Posterior cingulate gyrus (tissue), 11 donors: Measurements from ENCODE around the gene TTC4.

ENCODE experiments used
- DNase-seq, 10 donors: peaks; one replicate each; pipeline versions ENCODE4 v3.0.0 to v3.0.0-alpha.2; 2020 to 2021; ENCODE audit warnings: mixed read lengths in 3 of 10
- intact Hi-C: fragments of 100-400 bp; cut with DNase I; formaldehyde crosslinking; loops from one replicate; pipeline ENCODE4 v1.15.1; 2023

TTC4 gene

GRCh38 chr1:54701996-54702395 lies 13.7 kb upstream of the TTC4 start:
- DNase-seq = no peak
- intact Hi-C loops = no loop called here

DNA sequence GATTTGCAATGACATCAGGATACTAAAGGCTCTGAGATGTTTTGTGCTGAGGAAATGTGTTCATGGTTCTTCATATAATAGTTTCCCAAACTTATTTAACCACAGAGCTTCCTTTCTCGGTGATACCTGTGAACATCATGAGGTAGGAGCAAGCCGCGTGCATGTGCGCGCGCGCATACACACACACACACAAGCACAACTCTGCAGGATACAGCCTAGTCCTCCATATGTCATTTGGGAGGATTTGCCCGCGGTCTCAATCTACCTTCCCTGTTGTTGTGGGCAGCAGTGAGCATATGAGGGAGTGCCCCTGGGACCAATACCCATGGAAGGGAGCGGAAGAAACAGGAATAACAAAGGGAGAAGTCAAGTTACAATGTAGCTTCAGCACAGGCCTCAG lies 12.2 kb upstream of the TTC4 start:
- intact Hi-C loops = no loop called here
- no peak for DNase-seq

DNA sequence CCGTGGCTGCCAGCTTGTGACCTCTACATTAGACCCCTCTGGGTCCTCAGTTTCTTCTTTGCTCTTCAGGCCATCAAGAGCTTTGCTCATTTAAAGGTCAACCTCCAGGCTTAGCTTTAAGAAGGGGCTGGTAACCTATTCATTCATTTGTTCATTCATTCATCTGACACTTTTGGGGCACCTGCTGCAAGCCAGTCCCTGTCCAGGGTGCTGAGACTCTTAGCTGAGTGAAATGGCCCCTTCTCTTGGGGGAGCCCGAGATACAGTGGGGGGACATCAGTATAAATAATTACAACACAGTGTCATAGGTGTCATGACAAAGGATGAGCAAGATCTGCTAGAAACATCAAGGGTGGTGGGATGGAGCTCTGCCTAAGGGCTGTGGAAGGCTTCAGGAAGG lies 10.5 kb upstream of the TTC4 start:
- intact Hi-C loops = no loop called here
- no peak for DNase-seq

DNA sequence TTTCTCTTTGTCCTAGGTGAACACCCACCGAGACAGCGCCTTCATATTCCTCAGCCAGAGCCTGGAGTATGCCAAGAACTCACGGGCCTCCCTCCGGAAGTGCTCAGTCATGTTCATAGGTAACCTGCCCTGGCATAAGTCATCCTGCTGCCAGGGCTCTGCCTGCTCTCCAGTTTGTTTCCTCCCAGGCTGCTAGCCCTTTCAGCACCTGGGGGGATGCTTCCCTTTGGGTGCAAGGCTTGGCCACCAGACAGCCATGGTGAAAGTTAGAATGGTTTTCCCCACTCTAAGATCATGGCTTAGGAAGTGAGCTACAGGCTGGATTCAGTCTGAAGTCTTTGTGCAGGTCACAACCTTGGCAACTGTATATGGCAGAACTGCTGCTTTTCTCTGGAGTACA lies 9.2 kb upstream of the TTC4 start:
- no peak for DNase-seq

DNA sequence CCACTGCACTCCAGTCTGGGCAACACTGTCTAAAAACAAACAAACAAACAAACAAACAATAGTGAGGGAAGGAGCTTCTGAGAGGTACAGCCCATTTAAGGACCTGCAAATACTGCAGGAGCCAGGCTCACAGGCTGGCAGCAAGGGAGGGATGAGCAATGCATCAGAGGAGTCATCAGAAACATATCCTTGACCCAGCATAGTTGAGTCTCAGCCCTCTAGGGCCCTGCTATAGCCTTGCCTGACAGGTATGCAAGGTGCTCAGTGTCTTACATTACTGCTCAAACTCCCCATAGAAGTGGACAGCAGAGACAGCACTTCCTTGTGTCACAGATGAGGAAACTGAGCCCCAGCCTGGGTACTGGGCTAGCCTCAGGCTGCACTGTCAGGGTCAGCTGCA lies 7.3 kb upstream of the TTC4 start:
- no peak for DNase-seq
- intact Hi-C loops = no loop called here

More for the DNA sequence above, 9.2 kb upstream of the TTC4 start:
- intact Hi-C loops = no loop called here

- no peak for DNase-seq
- intact Hi-C loops = no loop called here
Observed at GRCh38 chr1:54709547-54710292, 5.9 kb upstream of the TTC4 start.

- no peak for DNase-seq
- intact Hi-C loops = no loop called here
Observed at GRCh38 chr1:54710434-54710833, 5.2 kb upstream of the TTC4 start.

DNA sequence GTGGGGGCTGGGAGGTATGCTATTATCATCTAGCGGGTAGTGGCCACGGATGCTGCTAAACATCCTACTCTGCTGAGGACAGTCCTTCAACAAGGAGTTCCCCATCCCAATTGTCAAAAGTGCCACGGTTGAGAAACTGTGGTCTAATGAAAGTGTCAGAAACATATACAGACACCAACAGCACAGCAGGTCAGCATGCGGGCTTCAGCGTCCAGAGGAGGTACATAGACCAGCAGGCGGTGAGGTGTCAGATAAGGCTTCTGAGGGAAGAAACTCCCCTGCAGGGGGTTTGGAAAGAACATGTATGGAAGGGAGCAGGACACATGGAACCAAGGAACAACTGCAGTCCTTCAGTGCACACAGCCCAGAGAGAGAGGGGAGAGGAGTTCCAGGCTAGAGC lies 4.8 kb upstream of the TTC4 start:
- DNase-seq = no peak
- intact Hi-C loops = no loop called here

DNA sequence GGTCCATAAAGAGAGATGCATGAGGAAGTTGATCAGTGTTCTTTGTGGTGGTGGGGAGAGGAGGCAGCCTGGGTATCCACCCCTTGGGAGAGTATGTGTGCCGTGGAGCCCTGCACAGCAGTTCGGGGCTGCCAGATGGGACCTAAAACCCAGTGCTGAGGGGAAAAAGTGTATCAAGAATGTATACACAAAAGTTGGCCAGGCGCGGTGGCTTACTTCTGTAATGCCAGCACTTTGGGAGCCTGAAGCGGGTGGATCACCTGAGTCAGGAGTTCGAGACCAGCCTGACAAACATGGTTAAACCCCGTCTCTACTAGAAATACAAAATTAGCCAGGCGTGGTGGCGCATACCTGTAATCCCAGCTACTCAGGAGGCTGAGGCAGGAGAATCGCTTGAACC lies 4.1 kb upstream of the TTC4 start:
- intact Hi-C loops = no loop called here
- DNase-seq = no peak

GRCh38 chr1:54714881-54715492 lies 674 bp upstream of the TTC4 start:
- peak in 1 of 10 donors; percentile 14 for DNase-seq
- intact Hi-C loops = no loop called here

GRCh38 chr1:54716299-54717047 lies 812 bp downstream of the TTC4 start:
- intact Hi-C loops = loop anchor here (2.0 kb wide), 1 partner anchor 48 kb away; the partner anchor contains the start of gene PARS2
- DNase-seq = no peak

DNA sequence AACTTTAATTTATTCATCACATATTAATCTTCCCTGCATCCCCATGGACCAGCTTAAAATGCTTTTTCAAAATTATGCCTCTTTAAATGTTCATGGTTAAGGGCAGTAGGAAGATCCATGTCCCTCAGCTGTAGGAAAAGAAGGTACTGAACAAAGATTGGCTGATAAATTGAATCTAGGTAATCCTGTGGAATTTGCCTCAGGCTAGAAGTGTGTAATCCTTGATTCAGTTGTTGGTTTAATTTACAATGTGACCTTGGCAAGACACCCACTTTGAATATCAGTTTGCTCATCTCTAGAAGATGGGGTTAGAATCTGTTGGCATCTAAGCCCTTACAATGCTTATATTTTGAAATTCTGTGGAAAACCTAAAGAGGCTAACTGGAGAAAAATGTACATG lies 6.1 kb downstream of the TTC4 start:
- DNase-seq = no peak
- intact Hi-C loops = no loop called here

GRCh38 chr1:54723985-54724384 lies 8.3 kb downstream of the TTC4 start:
- intact Hi-C loops = no loop called here
- DNase-seq = no peak

- DNase-seq = no peak
- intact Hi-C loops = no loop called here
Observed at GRCh38 chr1:54724771-54725170, 9.1 kb downstream of the TTC4 start.

GRCh38 chr1:54728027-54728426 lies 12.4 kb downstream of the TTC4 start:
- DNase-seq = no peak

DNA sequence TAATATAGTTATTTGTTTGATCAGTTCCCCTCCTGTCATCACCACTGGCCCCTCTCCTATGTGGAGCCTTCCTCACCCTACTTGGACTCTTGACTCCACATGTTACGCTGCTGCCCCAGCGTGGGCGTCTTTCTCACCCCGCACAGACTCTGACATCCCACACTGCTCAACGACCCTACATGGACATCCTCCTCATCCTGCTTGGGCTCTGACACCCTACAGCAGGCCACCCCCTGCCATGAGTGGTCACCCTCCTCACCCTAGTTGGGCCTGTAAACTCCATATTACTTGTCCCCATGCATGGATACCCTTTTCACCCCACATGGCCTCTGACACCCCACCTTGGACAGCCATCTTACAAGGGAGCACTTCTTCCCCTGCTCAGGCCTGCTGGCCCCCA lies 21.0 kb downstream of the TTC4 start:
- no peak for DNase-seq
- intact Hi-C loops = no loop called here

More at GRCh38 chr1:54728027-54728426, 12.4 kb downstream of the TTC4 start:
- intact Hi-C loops = no loop called here

GRCh38 chr1:54738244-54738643 lies 22.6 kb downstream of the TTC4 start:
- intact Hi-C loops = no loop called here
- DNase-seq = no peak

GRCh38 chr1:54741531-54741930 lies 25.9 kb downstream of the TTC4 start:
- DNase-seq = no peak
- intact Hi-C loops = no loop called here

GRCh38 chr1:54742282-54742681 lies 26.6 kb downstream of the TTC4 start:
- intact Hi-C loops = no loop called here
- DNase-seq = no peak

- DNase-seq = peak in 1 of 10 donors; percentile 70
- intact Hi-C loops = no loop called here
Observed at GRCh38 chr1:54743416-54744226, 28.0 kb downstream of the TTC4 start.

GRCh38 chr1:54744696-54745095 lies 29.0 kb downstream of the TTC4 start:
- DNase-seq = peak in 1 of 10 donors; percentile 52
- intact Hi-C loops = no loop called here
